AG20443 (cell line): ENCODE measurements around the gene RHOV.

Experiments
- DNase-seq: peaks from one replicate; pipeline ENCODE4 v3.0.0; 2012; ENCODE audit warnings: low spot score, mixed read lengths

RHOV gene

DNA sequence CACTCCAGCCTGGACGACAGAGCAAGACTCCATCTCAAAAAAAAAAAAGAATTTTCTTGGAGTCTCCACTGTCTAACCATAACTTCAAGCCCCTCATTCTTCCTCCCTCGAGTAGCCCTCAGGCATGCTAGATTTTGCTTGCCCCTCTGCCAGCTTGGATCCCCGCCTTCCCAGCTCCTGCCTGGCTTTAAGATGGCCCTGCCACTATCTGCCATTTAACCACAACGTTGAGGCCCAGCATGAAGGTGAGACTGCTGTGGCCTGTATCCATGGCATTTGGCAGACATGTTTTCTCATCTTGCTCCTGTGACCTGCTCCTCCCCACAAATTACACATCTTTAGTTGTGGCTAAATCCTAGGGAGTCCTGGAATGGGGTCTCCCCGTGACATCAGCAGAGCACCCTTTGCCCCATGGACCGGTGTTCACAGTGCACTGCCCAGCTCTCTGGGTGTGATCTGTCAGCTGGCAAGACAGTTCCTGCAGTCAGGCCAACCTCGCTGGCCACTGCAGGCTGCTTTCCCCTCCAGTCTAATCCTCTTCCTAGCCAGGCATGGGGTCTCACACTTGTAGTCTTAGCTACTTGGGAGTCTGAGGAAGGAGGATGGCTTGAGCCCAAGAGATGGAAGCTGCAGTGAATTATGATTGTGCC lies 30.6 kb upstream of the RHOV start:
- DNase-seq = no peak

DNA sequence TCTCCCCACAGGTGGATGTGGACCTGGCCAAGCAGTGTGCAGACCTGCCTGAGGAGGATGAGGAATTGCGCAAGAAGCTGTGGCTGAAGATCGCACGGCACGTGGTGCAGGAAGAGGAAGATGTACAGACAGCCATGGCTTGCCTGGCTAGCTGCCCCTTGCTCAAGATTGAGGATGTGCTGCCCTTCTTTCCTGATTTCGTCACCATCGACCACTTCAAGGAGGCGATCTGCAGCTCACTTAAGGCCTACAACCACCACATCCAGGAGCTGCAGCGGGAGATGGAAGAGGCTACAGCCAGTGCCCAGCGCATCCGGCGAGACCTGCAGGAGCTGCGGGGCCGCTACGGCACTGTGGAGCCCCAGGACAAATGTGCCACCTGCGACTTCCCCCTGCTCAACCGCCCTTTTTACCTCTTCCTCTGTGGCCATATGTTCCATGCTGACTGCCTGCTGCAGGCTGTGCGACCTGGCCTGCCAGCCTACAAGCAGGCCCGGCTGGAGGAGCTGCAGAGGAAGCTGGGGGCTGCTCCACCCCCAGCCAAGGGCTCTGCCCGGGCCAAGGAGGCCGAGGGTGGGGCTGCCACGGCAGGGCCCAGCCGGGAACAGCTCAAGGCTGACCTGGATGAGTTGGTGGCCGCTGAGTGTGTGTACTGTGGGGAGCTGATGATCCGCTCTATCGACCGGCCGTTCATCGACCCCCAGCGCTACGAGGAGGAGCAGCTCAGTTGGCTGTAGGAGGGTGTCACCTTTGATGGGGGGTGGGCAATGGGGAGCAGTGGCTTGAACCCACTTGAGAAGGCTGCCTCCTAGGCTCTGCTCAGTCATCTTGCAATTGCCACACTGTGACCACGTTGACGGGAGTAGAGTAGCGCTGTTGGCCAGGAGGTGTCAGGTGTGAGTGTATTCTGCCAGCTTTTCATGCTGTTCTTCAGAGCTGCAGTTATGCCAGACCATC lies 28.8 kb upstream of the RHOV start:
- no peak for DNase-seq

DNA sequence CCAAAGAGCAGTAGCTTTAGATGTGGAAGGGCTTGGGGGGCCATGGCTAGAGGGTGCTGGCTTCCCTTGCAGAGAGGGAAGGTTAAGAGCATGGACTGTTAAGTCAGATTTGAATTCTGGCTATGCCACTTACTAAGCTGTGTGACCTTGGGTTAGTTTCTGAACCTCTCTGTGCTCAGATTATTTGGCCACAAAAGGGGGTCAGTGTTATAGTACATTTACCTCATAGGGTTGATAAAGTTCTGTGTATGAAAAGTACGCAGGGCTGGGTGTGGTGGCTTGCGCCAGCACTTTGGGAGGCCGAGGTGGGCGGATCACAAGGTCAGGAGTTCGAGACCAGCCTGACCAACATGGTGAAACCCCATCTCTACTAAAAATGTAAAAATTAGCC lies 27.0 kb upstream of the RHOV start:
- no peak for DNase-seq

DNA sequence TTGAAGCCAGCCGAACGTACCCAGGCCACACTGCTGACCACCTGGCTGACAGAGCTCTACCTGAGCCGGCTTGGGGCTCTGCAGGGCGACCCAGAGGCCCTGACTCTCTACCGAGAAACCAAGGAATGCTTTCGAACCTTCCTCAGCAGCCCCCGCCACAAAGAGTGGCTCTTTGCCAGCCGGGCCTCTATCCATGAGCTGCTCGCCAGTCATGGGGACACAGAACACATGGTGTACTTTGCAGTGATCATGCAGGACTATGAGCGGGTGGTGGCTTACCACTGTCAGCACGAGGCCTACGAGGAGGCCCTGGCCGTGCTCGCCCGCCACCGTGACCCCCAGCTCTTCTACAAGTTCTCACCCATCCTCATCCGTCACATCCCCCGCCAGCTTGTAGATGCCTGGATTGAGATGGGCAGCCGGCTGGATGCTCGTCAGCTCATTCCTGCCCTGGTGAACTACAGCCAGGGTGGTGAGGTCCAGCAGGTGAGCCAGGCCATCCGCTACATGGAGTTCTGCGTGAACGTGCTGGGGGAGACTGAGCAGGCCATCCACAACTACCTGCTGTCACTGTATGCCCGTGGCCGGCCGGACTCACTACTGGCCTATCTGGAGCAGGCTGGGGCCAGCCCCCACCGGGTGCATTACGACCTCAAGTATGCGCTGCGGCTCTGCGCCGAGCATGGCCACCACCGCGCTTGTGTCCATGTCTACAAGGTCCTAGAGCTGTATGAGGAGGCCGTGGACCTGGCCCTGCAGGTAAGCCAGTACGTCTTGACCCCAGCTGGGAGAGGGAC lies 26.4 kb upstream of the RHOV start:
- DNase-seq = no peak

DNA sequence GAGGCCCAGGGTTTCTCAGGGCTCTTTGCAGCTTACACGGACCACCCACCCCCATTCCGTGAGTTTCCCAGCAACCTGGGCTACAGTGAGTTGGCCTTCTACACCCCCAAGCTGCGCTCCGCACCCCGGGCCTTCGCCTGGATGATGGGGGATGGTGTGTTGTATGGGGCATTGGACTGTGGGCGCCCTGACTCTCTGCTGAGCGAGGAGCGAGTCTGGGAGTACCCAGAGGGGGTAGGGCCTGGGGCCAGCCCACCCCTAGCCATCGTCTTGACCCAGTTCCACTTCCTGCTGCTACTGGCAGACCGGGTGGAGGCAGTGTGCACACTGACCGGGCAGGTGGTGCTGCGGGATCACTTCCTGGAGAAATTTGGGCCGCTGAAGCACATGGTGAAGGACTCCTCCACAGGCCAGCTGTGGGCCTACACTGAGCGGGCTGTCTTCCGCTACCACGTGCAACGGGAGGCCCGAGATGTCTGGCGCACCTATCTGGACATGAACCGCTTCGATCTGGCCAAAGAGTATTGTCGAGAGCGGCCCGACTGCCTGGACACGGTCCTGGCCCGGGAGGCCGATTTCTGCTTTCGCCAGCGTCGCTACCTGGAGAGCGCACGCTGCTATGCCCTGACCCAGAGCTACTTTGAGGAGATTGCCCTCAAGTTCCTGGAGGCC lies 25.6 kb upstream of the RHOV start:
- no peak for DNase-seq

DNA sequence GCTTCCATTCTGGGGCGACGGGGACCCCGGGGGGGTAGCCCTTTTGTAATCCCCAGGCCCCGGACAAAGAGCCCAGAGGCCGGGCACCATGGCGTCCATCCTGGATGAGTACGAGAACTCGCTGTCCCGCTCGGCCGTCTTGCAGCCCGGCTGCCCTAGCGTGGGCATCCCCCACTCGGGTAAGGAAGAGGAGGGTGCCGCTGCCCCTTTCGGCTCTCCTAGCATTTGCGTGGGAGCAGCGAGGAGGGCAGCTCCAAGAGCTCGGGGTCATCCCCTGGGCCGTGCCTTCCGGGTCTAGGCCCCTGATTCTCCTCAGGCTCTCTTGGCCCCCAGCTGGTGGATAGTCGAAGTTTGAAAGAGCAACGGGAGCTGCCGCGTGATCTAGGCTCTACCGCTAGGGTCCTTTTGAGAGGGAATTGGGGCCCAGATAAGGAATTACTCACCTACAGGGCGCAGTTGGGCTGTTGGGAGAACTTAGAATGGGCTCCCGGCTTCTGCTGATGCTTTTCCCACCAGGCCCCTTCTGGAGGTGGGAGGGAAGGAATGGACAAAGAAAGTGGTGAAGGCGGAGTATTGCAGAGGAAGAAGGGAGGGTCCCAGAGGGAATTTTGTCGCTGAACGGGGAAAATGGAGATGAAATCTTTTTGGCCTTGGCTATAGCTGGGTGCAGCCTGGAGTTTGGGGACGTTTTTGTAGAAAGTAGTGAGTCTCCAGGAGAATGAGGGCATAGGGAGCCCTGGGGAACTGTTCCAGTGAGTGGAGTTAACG lies 20.8 kb upstream of the RHOV start:
- DNase-seq = peak; percentile 79

DNA sequence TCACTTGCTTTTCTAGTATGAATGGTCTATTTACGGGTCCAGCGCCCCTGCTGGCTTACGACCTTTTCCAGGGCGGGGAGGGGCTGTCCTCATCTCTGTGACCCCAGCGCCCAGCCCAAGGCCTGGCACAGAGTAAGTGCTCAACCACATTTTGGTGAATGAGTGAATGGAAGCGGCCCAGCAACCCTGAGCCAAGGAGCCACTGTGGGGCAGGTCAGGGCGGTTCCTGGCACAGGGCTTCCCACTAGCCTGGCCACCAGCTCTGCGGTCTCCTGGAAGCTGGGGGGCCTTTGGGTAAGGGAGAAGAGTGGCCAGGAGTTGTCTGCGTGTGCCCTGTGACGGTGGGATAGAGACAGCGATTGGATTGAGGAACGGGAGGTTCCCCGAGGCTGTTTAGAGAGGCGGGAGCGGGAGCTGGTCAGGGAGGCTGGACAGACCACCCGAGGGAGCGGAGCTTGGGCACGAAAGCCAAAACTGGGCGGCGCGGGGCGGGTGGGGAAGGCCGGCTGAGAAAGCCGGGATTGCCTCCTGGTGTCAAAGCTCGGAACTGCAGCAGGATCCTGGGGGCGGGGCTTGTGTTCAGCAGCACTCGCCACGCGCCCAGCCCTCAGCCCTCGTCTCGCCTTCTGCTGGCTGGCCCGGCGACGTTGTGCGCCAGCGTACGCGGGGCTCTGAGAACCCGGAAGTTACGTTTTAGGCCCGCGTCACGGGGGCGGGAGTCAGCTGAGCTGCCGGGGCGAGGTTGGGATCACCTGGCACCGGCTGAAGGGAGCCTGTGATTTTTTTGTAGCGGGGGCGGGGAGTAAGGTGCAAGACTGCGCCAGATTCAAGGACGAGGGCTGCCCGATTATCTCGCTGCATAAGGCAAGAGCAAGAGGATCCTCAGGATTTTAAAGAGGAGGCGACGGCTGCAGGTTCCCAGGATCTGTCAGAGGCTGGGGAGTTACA lies 20.0 kb upstream of the RHOV start, which contains the start of gene VPS18:
Gene VPS18 (plus strand): TSS at position 718 of the 948 bp plus-strand sequence. CDS start 319 bp downstream, outside the sequence.
- DNase-seq = peak; percentile 97

DNA sequence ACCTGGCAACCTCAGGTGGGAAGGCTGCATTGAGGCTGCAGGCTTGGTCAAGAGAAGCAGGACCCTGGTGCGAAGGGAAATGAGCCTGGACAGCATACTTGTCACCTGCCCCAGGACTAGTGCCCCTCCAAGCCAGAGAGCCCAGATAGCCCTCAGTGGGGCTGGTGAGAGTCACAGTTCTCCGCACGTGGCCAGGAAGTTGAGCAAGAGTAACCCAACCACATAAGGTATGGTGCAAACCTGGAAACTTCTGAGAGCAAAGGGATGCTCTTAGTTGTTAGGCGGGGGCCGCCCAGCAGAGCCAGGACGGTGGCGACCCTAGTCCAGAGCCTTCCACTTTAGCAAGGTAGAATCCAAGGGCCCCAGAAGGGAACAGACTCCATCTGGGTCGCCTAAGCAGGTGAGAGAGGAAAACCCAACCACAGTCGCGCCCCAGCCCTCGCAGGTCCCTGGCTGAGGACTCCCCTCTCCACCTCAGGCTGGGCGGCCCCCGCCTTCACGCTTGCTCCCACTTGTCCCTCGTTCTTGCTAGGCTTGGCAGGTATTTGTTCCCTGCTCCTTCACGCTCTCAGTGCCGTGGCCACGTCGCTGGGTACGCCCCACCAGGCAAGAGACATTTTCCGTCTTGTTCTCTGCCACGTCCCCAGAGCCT lies 19.1 kb upstream of the RHOV start:
- no peak for DNase-seq

DNA sequence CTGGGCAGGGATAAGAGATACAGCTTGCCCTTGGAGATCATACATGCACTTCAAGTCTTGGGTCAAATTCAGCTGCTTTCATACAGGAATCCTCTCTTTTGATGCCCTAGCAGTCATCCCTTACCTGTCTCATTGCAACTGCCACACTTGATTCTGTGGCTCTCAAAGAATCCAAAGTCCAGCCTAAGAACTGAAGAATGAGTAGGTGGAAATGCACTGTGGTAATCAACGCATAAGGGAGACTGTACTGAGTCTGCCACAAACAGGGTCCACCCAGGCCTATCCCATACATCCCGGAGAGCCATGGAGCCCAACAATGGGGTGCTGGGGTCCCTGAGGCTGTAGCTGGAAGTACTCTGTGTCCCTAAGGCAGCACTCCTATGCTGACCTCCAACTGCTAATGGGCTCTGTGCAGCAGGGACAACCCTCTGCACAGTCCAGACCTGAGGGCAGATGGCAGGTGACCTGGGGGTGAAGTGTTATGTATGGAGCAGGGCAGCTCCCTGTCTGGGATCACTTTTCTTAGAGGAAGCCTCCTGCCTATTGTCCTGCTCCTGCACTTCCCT lies 18.5 kb upstream of the RHOV start:
- DNase-seq = no peak

DNA sequence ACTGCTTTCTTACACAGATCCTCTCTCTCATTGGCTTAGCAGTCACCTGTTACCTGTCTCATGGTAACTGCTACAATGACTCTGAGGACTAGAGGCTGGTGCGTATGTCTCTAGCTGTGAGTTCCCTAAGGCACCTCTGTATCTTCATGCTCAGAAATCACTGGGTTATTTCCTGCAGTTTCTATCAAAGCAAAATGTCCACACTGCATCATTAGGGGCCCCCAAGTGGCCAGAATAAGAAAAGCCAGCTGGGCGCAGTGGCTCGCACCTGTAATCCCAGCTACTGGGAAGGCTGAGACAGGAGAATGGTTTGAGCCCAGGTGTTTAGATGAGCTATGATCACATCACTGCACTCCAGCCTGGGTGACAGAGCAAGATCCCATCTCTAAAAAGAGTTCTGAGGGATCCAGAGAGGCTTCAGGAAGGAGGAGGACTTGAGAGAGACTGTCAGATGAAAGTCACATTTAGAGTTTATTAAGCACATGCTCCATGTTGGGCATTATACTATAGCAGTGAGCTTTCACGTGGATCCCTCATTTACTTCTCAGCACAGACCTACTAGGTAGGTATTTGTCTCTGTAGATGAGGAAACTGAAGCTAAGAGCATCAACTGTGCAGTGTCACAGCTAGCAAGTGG lies 17.9 kb upstream of the RHOV start:
- peak; percentile 51 for DNase-seq

DNA sequence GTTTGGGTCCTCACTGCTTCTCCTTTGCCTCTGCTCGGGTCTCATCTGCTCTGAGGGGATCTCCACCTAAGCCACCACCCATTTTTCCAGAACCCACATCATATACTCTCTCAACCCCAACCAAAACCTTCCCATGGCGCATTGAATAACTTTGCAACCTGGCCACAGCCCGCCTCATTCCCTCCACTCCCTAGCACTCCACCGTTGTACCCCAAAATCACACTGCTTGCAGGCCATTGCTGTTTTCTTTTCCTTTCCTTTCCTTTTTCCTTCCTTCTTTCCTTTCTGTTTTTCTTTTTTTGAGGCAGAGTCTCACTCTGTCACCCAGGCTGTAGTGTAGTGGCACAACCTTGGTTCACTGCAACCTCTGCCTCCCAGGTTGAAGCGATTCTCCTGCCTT lies 17.1 kb upstream of the RHOV start:
- DNase-seq = no peak

DNA sequence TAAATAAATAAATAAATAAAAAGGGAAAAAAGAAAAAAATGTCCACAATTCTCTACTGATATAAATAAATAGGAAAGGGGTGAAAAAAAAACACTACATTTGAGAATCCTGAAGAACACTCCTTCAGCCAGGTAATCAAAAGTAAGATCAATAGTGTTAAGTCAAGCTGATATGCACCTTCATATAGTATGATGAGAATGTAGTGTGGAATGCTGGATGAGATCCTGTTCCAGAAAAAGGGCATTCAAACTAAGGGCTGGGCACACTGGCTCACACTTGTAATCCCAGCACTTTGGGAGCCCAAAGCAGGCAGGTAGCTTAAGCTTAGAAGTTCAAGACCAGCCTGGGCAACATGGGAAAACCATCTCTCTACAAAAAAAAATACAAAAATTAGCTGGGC lies 15.1 kb upstream of the RHOV start:
- DNase-seq = no peak

DNA sequence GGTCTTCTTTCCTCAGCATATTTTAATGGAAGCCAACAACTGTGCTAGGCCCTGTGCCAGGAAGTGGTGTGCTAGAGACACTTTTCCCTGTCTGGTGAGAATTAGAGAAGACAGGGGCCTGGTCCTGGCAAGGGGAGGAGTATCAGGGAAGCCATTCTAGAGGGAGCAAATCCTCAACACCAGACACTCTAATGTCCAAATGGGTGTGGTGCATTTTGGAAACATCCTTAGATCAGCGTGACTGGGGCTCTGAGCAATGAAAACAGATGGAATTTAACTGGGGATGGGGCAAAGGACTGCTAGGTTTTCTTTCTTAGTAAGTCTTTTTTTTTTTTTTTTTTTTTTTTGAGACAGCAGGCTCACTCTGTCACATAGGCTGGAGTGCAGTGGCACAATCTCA lies 12.6 kb upstream of the RHOV start:
- no peak for DNase-seq

DNA sequence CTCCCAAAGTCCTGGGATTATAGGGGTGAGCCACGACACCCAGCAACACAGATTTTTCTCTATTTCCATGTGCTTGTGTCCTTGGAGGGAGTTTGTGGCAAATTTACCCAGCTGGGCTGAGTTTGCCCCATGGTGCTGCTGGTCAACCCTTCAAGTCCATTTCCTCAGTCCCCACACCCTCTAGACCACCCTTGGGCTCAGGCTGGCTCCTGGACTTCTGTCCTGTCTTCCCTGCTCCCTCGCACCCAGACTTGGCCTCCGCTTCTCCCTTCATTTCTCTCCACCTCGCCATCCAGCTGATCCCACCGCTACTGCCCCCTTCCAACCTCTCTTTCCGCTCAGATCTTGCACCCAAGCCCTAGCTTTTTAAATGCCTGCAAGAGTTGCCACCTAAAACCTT lies 7.3 kb upstream of the RHOV start:
- no peak for DNase-seq

DNA sequence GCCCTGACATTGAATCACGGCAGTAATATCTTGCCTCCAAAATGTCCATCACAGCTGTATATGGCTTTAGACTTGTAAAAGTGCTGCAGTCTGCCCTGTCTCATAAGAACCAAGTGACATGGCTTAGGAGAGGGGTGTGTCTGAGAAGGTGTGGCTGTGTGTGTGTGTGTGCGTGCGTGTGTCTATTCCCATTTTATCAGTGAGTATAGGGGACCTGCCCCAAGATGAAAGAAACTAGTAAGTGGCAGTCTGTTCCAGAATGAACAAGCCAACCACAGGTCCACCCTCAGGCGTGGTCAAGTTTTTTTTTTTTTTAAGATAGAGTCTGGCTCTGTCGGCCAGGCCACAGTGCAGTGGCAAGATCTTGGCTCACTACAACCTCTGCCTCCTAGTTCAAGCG lies 5.6 kb upstream of the RHOV start:
- DNase-seq = no peak

DNA sequence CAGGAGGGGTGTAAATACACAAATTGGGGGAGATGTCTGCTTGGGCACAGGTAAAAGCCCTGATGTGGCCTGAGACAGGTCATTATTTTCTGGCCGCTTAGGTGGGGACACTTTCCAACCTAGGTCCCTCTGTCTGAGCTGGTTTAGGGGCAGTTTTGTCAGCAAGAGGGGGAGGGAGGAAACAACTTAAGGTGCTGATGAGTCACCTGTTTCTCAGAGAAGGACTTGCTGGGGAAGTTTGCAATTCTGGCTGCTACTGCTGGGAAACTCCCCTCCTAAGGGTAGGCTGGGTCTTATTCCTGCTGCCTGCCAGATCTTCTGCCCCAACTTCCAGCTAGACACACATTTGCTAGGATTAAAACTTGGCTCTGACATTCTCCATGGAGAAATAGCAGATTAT lies 4.8 kb upstream of the RHOV start:
- DNase-seq = no peak

DNA sequence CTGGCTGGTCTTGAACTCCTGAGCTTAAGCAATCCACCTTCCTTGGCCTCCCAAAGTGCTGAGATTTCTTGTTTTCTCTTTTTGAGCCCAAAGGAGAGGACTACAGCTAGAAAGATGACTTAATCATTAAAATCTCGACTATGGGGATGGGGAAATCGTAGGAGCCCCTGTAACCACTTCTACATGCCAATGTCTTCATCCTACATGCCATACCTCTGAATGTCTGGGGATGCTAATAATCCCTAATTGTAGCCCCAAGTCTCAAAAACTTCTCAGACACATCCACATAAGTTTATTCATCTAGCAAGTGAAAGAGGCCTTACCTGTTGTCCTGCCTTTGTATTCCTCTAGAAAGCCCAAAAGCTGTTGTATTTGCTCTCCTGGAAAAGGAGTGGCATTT lies 3.7 kb upstream of the RHOV start:
- peak; percentile 13 for DNase-seq

DNA sequence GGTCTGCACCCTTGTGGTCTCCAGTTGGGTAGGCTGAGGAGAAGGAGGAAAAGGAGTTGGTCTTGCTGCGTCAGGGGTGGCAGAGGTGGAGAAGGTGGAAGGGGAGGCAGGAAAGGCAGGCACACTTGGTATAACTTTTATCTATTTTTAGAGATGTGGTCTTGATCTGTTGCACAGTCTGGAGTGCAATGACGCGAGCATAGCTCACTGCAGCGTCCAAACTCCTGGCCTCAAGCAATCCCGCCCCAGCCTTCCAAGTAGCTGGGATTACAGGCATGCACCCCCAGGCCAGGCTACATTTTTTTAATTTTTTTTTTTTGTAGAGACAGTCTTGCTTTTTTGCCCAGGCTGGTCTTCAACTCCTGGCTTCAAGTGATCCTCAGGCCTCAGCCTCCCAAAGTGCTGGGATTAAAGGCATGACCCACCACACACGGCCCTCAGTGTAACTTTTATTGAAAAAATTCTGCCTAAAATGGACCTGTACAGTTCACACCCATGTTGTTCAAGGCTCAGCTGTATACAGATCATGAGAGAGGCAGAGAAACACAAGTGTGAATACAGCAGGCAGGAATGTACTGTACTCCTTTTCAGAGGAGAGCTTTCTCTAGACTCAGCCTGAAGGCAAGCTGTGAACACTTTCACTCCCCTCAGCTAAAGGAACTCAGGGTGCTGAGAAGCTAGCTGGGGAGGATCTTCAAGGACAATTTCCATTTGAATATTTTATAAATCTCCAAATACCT lies 2.1 kb upstream of the RHOV start:
- no peak for DNase-seq
